Liver (tissue), 9 donors: ENCODE results near the gene PCCB. TPM values are rescaled to one million over a fixed set of nuclear protein-coding genes. Genes with fewer than 3 reads are reported as not detected.

Experiments used
- DNase-seq: peaks from one replicate; pipeline ENCODE4 v3.0.0-alpha.2; 2017; ENCODE audit warnings: low spot score
- H3K27ac ChIP-seq, 2 donors: one replicate each; pipeline ENCODE4 v1.7.0; 2013; ENCODE audit warnings: inconsistent platforms in 2 of 2, low read length in 2 of 2, control low read depth in 1 of 2, low read depth in 1 of 2, mild to moderate bottlenecking in 1 of 2
- H3K27me3 ChIP-seq, 4 donors: one replicate each; pipeline versions ENCODE4 v1.6.1 to v1.7.0; 2013; ENCODE audit warnings: low read length in 3 of 4, inconsistent platforms in 1 of 4, mild to moderate bottlenecking in 1 of 4, moderate library complexity in 1 of 4; ENCODE audit not compliant: control insufficient read depth in 4 of 4, insufficient read depth in 4 of 4
- H3K36me3 ChIP-seq, 4 donors: one replicate each; pipeline versions ENCODE4 v1.6.1 to v1.7.0; 2013; ENCODE audit warnings: low read length in 3 of 4, mild to moderate bottlenecking in 3 of 4, low read depth in 1 of 4, moderate library complexity in 1 of 4; ENCODE audit not compliant: control insufficient read depth in 4 of 4, insufficient read depth in 3 of 4
- H3K4me1 ChIP-seq, 4 donors: one replicate each; pipeline versions ENCODE4 v1.6.1 to v1.7.0; 2013; ENCODE audit warnings: low read length in 3 of 4, mild to moderate bottlenecking in 3 of 4, moderate library complexity in 1 of 4; ENCODE audit not compliant: control insufficient read depth in 4 of 4, insufficient read depth in 4 of 4
- H3K4me3 ChIP-seq, 3 donors: one replicate each; pipeline versions ENCODE4 v1.6.1 to v1.7.0; 2013; ENCODE audit warnings: low read length in 3 of 3, control low read depth in 1 of 3, low read depth in 1 of 3, mild to moderate bottlenecking in 1 of 3
- H3K9ac ChIP-seq, 2 donors: one replicate each; pipeline ENCODE4 v1.7.0; 2013; ENCODE audit warnings: low read length in 2 of 2, mild to moderate bottlenecking in 2 of 2, moderate library complexity in 2 of 2, control low read depth in 1 of 2, low read depth in 1 of 2
- H3K9me3 ChIP-seq, 4 donors: one replicate each; pipeline versions ENCODE4 v1.6.1 to v1.7.0; 2013; ENCODE audit warnings: low read length in 3 of 4; ENCODE audit not compliant: control insufficient read depth in 4 of 4
- ATF3 ChIP-seq: IDR thresholded peaks from 2 replicates; pipeline ENCODE4 v1.6.1; 2016; ENCODE audit warnings: antibody characterized with exemption
- CTCF ChIP-seq: fragments of 150-350 bp; IDR thresholded peaks from 2 replicates; pipeline ENCODE4 v1.5.1; 2017; ENCODE audit warnings: improper control_type of control experiment, low read depth, low read length; ENCODE audit not compliant: missing input control
- EGR1 ChIP-seq, 2 donors: IDR thresholded peaks; 2 replicates each; pipeline ENCODE4 v1.6.1; 2016 to 2018; ENCODE audit warnings: antibody characterized with exemption in 2 of 2, low read depth in 2 of 2
- FOXA1 ChIP-seq: IDR thresholded peaks from 2 replicates; pipeline ENCODE4 v1.6.1; 2016; ENCODE audit warnings: antibody characterized with exemption
- FOXA2 ChIP-seq: IDR thresholded peaks from 2 replicates; pipeline ENCODE4 v1.6.1; 2016; ENCODE audit warnings: antibody characterized with exemption
- GABPA ChIP-seq, 2 donors: IDR thresholded peaks in 1 of 2; conservative IDR thresholded peaks in 1 of 2; 2 replicates each; pipeline ENCODE4 v1.6.1; 2016; ENCODE audit warnings: antibody characterized with exemption in 2 of 2, mild to moderate bottlenecking in 1 of 2, moderate library complexity in 1 of 2
- HNF4A ChIP-seq, 2 donors: conservative IDR thresholded peaks; 2 replicates each; pipeline ENCODE4 v1.6.1; 2016; ENCODE audit warnings: antibody characterized with exemption in 2 of 2, mild to moderate bottlenecking in 2 of 2
- HNF4G ChIP-seq: IDR thresholded peaks from 2 replicates; pipeline ENCODE4 v1.6.1; 2016; ENCODE audit warnings: antibody characterized with exemption
- JUND ChIP-seq, 2 donors: IDR thresholded peaks; 2 replicates each; pipeline ENCODE4 v1.6.1; 2016; ENCODE audit warnings: antibody characterized with exemption in 2 of 2
- MAX ChIP-seq: IDR thresholded peaks from 2 replicates; pipeline ENCODE4 v1.6.1; 2016; ENCODE audit warnings: antibody characterized with exemption
- NR2F2 ChIP-seq: IDR thresholded peaks from 2 replicates; pipeline ENCODE4 v1.6.1; 2016; ENCODE audit warnings: antibody characterized with exemption
- RAD21 ChIP-seq, 2 donors: IDR thresholded peaks; 2 replicates each; pipeline ENCODE4 v1.6.1; 2016; ENCODE audit warnings: antibody characterized with exemption in 2 of 2, mild to moderate bottlenecking in 2 of 2
- REST ChIP-seq: IDR thresholded peaks from 2 replicates; pipeline ENCODE4 v1.6.1; 2016; ENCODE audit warnings: antibody characterized with exemption, mild to moderate bottlenecking
- RXRA ChIP-seq, 2 donors: IDR thresholded peaks; 2 replicates each; pipeline ENCODE4 v1.6.1; 2017 to 2018; ENCODE audit warnings: antibody characterized with exemption in 2 of 2, mild to moderate bottlenecking in 1 of 2
- SP1 ChIP-seq: IDR thresholded peaks from 2 replicates; pipeline ENCODE4 v1.6.1; 2018; ENCODE audit warnings: antibody characterized with exemption, mild to moderate bottlenecking
- TAF1 ChIP-seq: conservative IDR thresholded peaks from 2 replicates; pipeline ENCODE4 v1.6.1; 2016; ENCODE audit warnings: antibody characterized with exemption, mild to moderate bottlenecking
- YY1 ChIP-seq: IDR thresholded peaks from 2 replicates; pipeline ENCODE4 v1.6.1; 2016; ENCODE audit warnings: antibody characterized with exemption, mild to moderate bottlenecking
- ZBTB33 ChIP-seq: IDR thresholded peaks from 2 replicates; pipeline ENCODE4 v1.6.1; 2016; ENCODE audit warnings: antibody characterized with exemption
- WGBS: extraction: QIAGEN DNeasy Blood & Tissue Kit; methylation state at CpG from one replicate; pipeline ENCODE4 v1.1.7; 2013; 5-methylcytosine and 5-hydroxymethylcytosine counted together
- polyA plus RNA-seq, 2 donors: library from polyadenylated mRNA; stranded (reverse) in 1 of 2; unstranded in 1 of 2; fragments of 200-250 nt in 1 of 2; fragments of >200 nt in 1 of 2; fragmentation: Nextera tagmentation in 1 of 2; extraction: Ambion mirVana in 1 of 2; gene quantifications; one replicate each; pipeline versions ENCODE4 v1.2.1 to v1.2.3, GENCODE V29; 2013 to 2015
- total RNA-seq, 2 donors: library from RNA; depleted of rRNA; stranded (reverse); fragments of >200 nt; gene quantifications; one replicate each; pipeline ENCODE4 v1.2.3, GENCODE V29; 2014
- donor health status: healthy.
- donor health status: healthy.
- donor health status: healthy.
- donor health status: healthy.
- donor health status: healthy.

Gene PCCB
- total and polyA plus RNA-seq, 4 donors, result 72.8 to 120 (median 95.0) TPM

GRCh38 chr3:136255672-136256406, 5.7 kb downstream of the PCCB start:
- no peaks in the 10 kb centered on the region for H3K9me3 ChIP-seq
- 72% methylated on average over 8 of the region's 8 CpGs for WGBS
- H3K9ac ChIP-seq, result peak overlapping the region; percentile 43 to 57
- peaks cover 3 to 35% (median 17%) of the 10 kb centered on the region in 4 donors for H3K36me3 ChIP-seq
- peaks cover 4 to 17% (median 10%) of the 10 kb centered on the region in 4 donors for H3K4me1 ChIP-seq
- no peak overlapping the region for H3K4me3 ChIP-seq
- TF ChIP-seq FOXA2 (no peak), RAD21 (IDR thresholded peaks at IDR 0.05) (peak; percentile 65 to 74), EGR1 (IDR thresholded peaks at IDR 0.05; ENCODE audit: low read depth in 2 of 2) (no peak), MAX (peak; percentile 37), CTCF (no peak), TAF1 (peak; percentile 26), ATF3 (peak; percentile 77), YY1 (peak; percentile 92), RXRA (IDR thresholded peaks at IDR 0.05) (peak; percentile 65 to 70), NR2F2 (no peak), GABPA (IDR thresholded peaks at IDR 0.05 in 1 of 2, conservative IDR thresholded peaks at IDR 0.05 in 1 of 2) (no peak), SP1 (peak; percentile 89), REST (peak; percentile 74), FOXA1 (peak; percentile 51), ZBTB33 (peak; percentile 25), HNF4G (peak; percentile 68), JUND (IDR thresholded peaks at IDR 0.05) (peak; percentile 88 to 90), HNF4A (conservative IDR thresholded peaks at IDR 0.05) (peak; percentile 88 to 91)
- no peaks in the 10 kb centered on the region for H3K27me3 ChIP-seq
- H3K27ac ChIP-seq, result peak overlapping the region; percentile 64 to 65
- no peak for DNase-seq
